ENCODE data around the gene PTCRA. TPM values are rescaled to one million over a fixed set of nuclear protein-coding genes. Genes with fewer than 3 reads are reported as not detected.
"Not testable (repeated sequence)": the region's sequence is repeated elsewhere in the genome, so short reads cannot be mapped to it uniquely, and the experiment has no call there.

The PTCRA gene
- total and polyA plus RNA-seq, 5 donors = not detected

DNA sequence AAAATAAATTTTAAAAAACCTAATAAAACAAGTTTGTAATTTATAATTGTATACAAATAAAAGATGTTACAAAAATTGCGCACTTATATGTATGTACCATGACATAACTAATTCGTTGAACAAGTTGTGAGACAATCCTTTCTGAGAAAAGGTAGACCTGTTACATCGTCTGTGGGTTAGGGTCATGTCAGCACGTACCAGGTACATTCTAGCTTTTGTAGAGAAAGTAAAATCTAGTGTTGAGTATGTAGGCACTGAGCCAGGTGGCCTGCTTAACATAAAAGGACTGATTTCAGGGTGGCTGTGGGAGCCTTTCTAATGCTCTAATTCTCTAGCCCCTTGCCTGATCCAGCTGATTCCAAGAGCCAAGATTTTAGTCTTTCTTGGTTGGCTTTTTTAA lies 26.0 kb upstream of the PTCRA start:
- H3K27me3 ChIP-seq (ENCODE audit: control insufficient read depth, insufficient read depth) = no peaks in the 10 kb centered on the region
- intact Hi-C loops (cut with DNase I) = no loop called here
- no peaks in the 10 kb centered on the region for H3K9me3 ChIP-seq (ENCODE audit: control insufficient read depth, low read length)
- H3K27ac ChIP-seq (ENCODE audit: low read length) = no peak overlapping the region
- DNase-seq (no peak), ATAC-seq (no peak)
- H3K4me3 ChIP-seq (ENCODE audit: low read length) = peak overlapping the region; percentile 57
- no peaks in the 10 kb centered on the region for H3K4me1 ChIP-seq (ENCODE audit: control insufficient read depth, insufficient read depth, low read length)
- WGBS = 55% methylated on average over 4 of the region's 4 CpGs

DNA sequence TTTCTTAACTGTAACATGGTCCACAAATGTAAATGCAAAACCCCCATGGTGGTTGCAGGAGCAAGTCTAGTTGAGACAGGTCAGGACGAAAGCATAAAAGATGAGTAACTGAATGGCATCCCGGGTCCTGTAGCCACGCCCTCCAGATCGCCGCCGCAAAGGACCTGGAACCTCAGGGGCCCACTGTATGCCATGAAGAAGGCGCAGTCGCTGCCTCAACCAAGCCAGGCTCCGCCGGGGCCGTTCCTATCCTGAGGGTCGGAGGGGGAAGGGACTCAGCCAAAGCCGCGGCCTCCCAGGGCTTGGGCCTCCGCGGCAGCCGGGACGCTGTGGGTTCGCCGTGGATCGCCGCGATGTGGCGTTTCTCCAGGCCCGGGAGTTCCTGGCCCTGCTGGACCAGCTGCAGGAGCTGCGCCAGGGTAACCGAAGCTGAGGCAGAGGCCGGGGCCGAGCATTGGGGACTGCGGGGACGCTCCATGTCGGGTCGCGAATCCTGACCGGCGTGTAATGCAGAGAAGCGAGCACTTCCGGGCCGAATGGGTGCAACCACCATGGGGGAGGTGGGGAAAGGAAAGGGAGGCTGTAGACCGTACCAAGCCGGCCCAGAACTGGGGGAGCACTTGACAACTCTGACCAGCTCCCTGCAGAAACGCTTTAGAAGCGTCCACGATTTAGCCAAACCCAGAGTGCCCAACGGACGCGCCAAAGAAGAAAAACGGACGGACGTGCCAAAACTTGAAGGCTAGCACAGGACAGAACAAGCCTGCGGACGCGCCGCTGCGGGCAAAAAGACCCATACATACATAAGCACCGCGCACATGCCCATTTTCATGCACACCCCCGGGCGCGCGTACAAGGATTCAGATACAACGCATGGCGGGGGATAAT lies 25.3 kb upstream of the PTCRA start:
- intact Hi-C loops (cut with DNase I) = no loop called here
- DNase-seq (peak; percentile 96 to 97 (median 97)), ATAC-seq (peak; percentile 99)
- Histone ChIP-seq H3K27me3 (ENCODE audit: control insufficient read depth, insufficient read depth) (no peaks in the 10 kb centered on the region), H3K4me1 (ENCODE audit: control insufficient read depth, insufficient read depth, low read length) (no peaks in the 10 kb centered on the region), H3K27ac (ENCODE audit: low read length) (peak overlapping the region; percentile 84), H3K4me3 (ENCODE audit: low read length) (peak overlapping the region; percentile 57), H3K9me3 (ENCODE audit: control insufficient read depth, low read length) (no peaks in the 10 kb centered on the region)
- under 1% methylated on average over 63 of the region's 63 CpGs for WGBS

DNA sequence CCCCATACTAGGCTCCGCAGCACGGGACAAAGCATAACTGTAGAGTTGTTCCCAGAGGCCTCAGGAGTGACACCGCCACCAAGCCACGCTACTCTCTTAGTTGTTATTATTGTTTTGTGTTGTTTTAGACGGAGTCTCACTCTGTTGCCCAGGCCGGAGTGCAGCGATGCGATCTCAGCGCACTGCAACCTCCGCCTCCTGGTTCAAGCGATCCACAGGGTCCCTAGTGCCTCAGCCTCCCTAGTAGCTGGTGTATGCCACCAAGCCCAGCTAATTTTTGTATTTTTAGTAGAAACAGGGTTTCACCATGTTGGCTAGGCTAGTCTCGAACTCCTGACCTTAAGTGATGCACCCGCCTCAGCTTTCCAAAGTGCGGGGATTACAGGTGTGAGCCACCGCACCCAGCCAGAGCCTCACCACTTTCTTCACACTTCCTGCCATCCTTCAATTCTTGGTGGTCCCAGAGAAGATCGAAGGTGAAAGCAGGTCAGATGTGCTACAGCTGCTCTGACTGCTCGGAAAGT lies 24.6 kb upstream of the PTCRA start:
- 34% methylated on average over 17 of the region's 17 CpGs for WGBS
- Histone ChIP-seq H3K9me3 (ENCODE audit: control insufficient read depth, low read length) (no peaks in the 10 kb centered on the region), H3K27ac (ENCODE audit: low read length) (peak overlapping the region; percentile 84), H3K4me3 (ENCODE audit: low read length) (peak overlapping the region; percentile 57), H3K4me1 (ENCODE audit: control insufficient read depth, insufficient read depth, low read length) (no peaks in the 10 kb centered on the region), H3K27me3 (ENCODE audit: control insufficient read depth, insufficient read depth) (no peaks in the 10 kb centered on the region)
- no peak for DNase-seq
- intact Hi-C loops (cut with DNase I) = no loop called here
- no peak for ATAC-seq

DNA sequence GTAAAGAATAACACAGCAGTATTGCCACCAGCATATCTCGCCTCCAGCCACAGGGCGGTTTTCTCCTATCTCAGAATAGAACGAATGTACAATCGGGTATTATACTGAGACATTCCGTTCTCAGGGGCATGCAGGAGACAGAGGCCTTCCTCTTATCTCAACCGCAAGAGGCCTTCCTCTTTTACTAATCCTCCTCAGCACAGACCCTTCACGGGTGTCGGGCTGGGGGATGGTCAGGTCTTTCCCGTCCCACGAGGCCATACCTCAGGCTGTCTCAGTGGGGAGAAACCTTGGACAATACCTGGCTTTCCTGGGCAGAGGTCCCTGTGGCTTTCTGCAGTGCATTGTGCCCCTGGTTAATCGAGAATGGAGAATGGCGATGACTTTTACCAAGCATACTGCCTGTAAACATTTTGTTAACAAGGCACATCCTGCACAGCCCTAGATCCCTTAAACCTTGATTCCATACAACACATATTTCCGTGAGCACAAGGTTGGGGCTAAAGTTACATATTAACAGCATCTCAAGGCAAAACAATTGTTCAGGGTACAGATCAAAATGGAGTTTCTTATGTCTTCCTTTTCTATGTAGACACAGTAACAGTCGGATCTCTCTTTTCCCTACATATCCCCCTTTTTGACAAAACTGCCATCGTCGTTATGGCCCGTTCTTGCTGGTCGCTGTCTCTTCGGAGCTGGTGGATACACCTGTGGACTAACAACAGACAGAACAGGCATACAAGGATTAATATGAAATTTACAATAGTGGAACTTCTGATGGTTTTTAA lies 21.6 kb upstream of the PTCRA start:
- H3K27me3 ChIP-seq (ENCODE audit: control insufficient read depth, insufficient read depth); H3K4me3 ChIP-seq (ENCODE audit: low read length); H3K4me1 ChIP-seq (ENCODE audit: control insufficient read depth, insufficient read depth, low read length); DNase-seq; H3K27ac ChIP-seq (ENCODE audit: low read length); H3K9me3 ChIP-seq (ENCODE audit: control insufficient read depth, low read length); ATAC-seq; intact Hi-C loops (cut with DNase I): not testable (repeated sequence)
- WGBS = 52% methylated on average over 19 of the region's 19 CpGs

DNA sequence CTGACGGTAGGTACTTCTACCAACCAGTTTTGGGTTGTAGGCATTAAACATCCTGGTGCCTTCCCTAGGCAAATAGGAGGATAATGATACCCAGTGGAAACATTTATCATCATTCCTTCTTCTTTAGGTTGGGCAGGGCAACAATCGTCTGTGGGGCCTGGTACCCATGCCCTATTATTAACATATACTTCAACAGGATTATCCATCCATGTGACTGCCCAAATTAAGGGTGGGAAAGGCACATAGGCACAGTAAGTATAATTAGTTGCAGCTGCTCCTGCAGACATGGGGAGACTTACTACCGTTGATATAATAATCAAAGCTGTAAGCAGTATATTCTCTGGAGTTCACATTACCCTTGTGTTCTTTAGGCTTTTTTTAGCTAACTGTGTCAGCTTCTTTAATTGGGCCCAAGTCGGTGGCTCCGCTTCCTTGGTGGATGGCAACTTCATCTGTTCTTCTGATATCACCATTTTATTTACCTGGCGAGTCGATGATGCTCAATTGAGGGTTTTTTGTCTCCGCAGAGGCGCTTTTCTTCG lies 19.6 kb upstream of the PTCRA start:
- Histone ChIP-seq H3K27me3 (ENCODE audit: control insufficient read depth, insufficient read depth) (no peaks in the 10 kb centered on the region), H3K4me3 (ENCODE audit: low read length) (no peak overlapping the region), H3K9me3 (ENCODE audit: control insufficient read depth, low read length) (no peaks in the 10 kb centered on the region), H3K4me1 (ENCODE audit: control insufficient read depth, insufficient read depth, low read length) (no peaks in the 10 kb centered on the region), H3K27ac (ENCODE audit: low read length) (no peak overlapping the region)
- no peak for ATAC-seq
- no peak for DNase-seq
- 78% methylated on average over 10 of the region's 10 CpGs for WGBS
- intact Hi-C loops (cut with DNase I) = no loop called here

DNA sequence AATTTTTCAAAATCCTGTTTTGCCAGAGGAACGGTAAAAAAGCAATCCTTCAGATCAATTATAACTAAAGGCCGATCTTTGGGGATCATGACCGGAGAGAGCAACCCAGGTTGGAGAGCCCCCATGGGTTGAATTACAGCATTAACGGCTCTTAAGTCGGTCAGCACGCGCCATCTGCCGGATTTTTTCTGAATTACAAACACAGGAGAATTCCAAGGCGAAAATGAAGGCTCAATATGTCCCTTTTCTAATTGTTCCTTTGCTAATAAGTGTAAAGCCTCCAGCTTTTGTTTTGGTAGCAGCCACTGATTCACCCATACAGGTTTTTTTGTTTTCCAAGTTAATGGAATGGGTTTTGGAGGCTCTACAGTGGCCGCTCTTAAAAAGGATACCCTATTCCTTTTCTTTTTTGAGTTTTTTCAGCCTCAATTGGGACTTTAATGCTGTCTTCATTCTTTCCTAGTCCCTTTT lies 16.9 kb upstream of the PTCRA start:
- DNase-seq = peak in 1 of 3 donors; percentile 66
- Histone ChIP-seq H3K9me3 (ENCODE audit: control insufficient read depth, low read length) (no peaks in the 10 kb centered on the region), H3K27me3 (ENCODE audit: control insufficient read depth, insufficient read depth) (no peaks in the 10 kb centered on the region), H3K4me1 (ENCODE audit: control insufficient read depth, insufficient read depth, low read length) (no peaks in the 10 kb centered on the region), H3K4me3 (ENCODE audit: low read length) (no peak overlapping the region), H3K27ac (ENCODE audit: low read length) (no peak overlapping the region)
- intact Hi-C loops (cut with DNase I) = no loop called here
- 8% methylated on average over 10 of the region's 10 CpGs for WGBS
- ATAC-seq = no peak

DNA sequence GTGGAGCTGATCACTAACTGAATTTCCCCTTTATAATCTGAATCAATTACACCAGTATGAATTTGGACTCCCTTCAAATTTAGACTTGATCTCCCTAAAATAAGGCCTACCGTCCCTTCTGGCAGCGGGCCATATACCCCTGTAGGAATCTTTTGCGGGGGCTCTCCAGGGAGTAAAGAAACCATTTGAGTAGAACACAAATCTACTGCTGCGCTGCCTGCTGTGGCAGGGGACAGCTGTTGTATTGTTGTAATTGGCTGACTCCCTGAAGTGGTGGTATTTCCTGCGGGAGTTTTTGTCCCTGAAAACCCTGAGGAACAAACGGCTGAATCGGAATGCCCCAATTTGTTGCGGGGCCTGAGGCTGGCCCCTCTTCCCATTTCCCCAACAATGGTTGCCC lies 16.0 kb upstream of the PTCRA start:
- H3K4me3 ChIP-seq (ENCODE audit: low read length) = no peak overlapping the region
- ATAC-seq (no peak), DNase-seq (no peak)
- no peaks in the 10 kb centered on the region for H3K27me3 ChIP-seq (ENCODE audit: control insufficient read depth, insufficient read depth)
- intact Hi-C loops (cut with DNase I) = loop anchor here (5.0 to 10.0 kb wide), 3 partner anchors 227 to 245 kb away; no protein-coding TSS in a partner anchor
- H3K4me1 ChIP-seq (ENCODE audit: control insufficient read depth, insufficient read depth, low read length) = no peaks in the 10 kb centered on the region
- H3K27ac ChIP-seq (ENCODE audit: low read length) = no peak overlapping the region
- 37% methylated on average over 8 of the region's 8 CpGs for WGBS
- H3K9me3 ChIP-seq (ENCODE audit: control insufficient read depth, low read length) = no peaks in the 10 kb centered on the region

DNA sequence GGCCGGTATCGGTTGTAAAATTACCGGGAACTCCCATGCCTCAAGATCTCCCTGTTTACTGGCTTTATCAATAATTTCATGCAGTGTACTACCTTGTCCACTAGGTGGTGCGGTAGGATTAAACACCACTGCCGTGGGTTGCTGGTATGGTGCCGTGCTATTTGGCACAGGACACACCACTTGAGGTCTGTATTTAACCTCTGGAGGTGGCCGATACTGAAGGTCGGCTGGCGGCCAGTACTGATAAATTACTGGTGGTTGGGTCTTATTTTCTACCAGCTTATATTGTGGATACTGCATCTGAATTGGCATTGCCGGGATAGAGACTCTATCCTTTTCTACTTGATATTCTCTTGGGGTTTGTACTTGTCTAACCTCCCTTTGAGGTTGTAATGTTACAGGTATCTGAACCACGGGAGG lies 14.3 kb upstream of the PTCRA start:
- Histone ChIP-seq H3K27ac (ENCODE audit: low read length) (no peak overlapping the region), H3K4me3 (ENCODE audit: low read length) (no peak overlapping the region), H3K4me1 (ENCODE audit: control insufficient read depth, insufficient read depth, low read length) (no peaks in the 10 kb centered on the region), H3K9me3 (ENCODE audit: control insufficient read depth, low read length) (no peaks in the 10 kb centered on the region), H3K27me3 (ENCODE audit: control insufficient read depth, insufficient read depth) (no peaks in the 10 kb centered on the region)
- WGBS = 2% methylated on average over 11 of the region's 11 CpGs
- peak; percentile 96 for ATAC-seq
- intact Hi-C loops (cut with DNase I) = loop anchor here (5.0 to 10.0 kb wide), 3 partner anchors 226 to 243 kb away; no protein-coding TSS in a partner anchor
- peak; percentile 83 to 89 (median 87) for DNase-seq

DNA sequence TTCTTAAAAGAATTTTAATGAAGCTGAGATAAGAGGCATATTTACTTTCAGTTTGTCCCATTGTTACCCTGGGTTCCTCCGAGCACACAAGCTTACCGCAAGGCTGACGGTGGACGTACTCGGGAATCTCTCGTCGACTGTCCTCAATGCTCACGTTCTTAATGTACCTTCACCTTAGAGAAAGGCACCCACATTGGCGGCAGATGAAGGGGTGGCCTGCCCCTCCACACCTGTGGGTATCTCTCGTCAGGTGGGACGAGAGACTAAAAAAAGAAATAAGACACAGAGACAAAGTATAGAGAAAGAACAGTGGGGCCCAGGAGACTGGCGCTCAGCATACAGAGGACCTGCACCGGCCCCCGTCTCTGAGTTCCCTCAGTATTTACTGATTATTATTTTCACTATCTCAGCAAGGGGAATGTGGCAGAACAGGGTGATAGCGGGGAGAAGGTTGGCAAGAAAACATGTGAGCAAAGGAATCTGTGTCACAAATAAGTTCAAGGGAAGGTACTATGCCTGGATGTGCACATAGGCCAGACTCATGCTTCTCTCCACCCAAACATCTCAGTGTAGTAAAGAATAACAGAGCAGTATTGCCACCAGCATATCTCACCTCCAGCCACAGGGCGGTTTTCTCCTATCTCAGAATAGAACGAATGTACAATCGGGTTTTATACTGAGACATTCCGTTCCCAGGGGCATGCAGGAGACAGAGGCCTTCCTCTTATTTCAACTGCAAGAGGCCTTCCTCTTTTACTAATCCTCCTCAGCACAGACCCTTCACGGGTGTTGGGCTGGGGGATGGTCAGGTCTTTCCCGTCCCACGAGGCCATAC lies 13.2 kb upstream of the PTCRA start:
- H3K4me3 ChIP-seq (ENCODE audit: low read length); ATAC-seq; H3K9me3 ChIP-seq (ENCODE audit: control insufficient read depth, low read length); H3K4me1 ChIP-seq (ENCODE audit: control insufficient read depth, insufficient read depth, low read length); DNase-seq; H3K27me3 ChIP-seq (ENCODE audit: control insufficient read depth, insufficient read depth): not testable (repeated sequence)
- WGBS = 48% methylated on average over 22 of the region's 22 CpGs
- intact Hi-C loops (cut with DNase I) = loop anchor here (5.0 to 10.0 kb wide), 3 partner anchors 225 to 242 kb away; no protein-coding TSS in a partner anchor
- H3K27ac ChIP-seq (ENCODE audit: low read length) = peak overlapping the region; percentile 79

DNA sequence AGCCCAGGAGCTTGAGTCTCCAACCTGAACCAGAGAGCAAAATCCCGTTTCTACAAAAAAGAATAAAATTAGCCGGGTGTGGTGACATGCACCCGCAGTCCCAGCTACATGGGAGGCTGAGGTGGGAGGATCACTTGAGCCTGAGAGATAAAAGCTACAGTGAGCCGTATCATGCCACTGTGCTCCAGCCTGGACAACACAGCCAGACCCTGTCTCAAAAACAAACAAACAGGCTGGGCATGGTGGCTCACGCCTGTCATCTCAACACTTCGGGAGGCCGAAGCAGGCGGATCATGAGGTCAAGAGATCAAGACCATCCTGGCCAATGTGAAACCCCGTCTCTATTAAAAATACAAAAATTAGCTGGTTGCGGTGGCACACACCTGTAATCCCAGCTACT lies 11.4 kb upstream of the PTCRA start:
- DNase-seq = no peak
- intact Hi-C loops (cut with DNase I) = loop anchor here (5.0 to 10.0 kb wide), 3 partner anchors 223 to 240 kb away; no protein-coding TSS in a partner anchor
- Histone ChIP-seq H3K9me3 (ENCODE audit: control insufficient read depth, low read length) (no peaks in the 10 kb centered on the region), H3K4me3 (ENCODE audit: low read length) (no peak overlapping the region), H3K27ac (ENCODE audit: low read length) (no peak overlapping the region), H3K4me1 (ENCODE audit: control insufficient read depth, insufficient read depth, low read length) (no peaks in the 10 kb centered on the region), H3K27me3 (ENCODE audit: control insufficient read depth, insufficient read depth) (no peaks in the 10 kb centered on the region)
- no peak for ATAC-seq
- 88% methylated on average over 10 of the region's 10 CpGs for WGBS

Data from right cardiac atrium (tissue), 5 donors.